ENCODE results near the gene IQSEC3.

IQSEC3 gene

DNA sequence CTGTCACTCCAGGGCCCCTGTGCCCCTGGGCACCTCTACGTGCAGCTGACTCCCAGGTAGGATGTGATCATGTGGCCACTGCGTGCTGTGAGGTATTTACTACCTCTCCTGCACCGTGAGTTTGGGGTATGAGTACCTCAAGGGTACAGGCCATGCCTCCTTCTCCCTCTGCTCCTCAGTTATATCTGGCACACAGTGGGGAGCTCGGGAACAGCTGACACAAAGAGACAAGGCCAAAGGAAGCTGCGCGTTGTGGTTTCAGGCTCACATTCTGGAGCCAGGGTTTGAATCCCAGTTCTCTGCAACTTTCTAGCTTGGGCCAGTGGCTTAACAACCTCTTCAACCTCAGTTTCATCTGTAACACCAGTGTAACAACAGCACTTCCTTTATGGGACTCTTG lies 155.2 kb downstream of the IQSEC3 start:
- no peak for DNase-seq

GRCh38 chr12:223841-224240 lies 157.3 kb downstream of the IQSEC3 start:
- no peak for DNase-seq

GRCh38 chr12:224330-224729 lies 157.8 kb downstream of the IQSEC3 start:
- no peak for DNase-seq

DNA sequence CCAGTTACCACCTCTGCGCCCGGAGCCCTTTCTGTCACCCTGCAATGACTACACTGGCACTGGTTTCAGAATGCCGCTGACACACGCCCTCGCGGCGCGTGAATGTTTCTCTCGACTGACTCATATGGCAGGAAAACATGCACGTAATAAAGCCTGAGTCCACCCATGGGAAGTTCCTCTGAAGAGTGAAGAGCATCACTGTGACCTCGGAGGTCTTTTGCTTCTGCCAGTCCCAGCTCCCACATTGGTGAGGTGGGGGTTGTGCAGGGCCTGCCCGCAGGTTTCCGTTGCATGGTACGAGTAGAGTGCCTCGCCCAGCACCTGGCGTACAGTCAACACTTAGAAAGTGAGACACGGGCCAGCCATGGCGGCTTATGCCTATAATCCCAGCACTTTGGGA lies 158.4 kb downstream of the IQSEC3 start:
- no peak for DNase-seq

- no peak for DNase-seq
These were observed 159.8 kb downstream of the IQSEC3 start for GRCh38 chr12:226401-226800.

GRCh38 chr12:227286-227915 lies 160.8 kb downstream of the IQSEC3 start:
- no peak for DNase-seq

All from NCI-H226 (cell line).